Right renal pelvis (tissue), 4 donors: ENCODE data around the gene URB2. TPM values are rescaled to one million over a fixed set of nuclear protein-coding genes. Genes with fewer than 3 reads are reported as not detected.
A peak's percentile ranks its signal among the peaks of the same experiment; 100 is the strongest.

ENCODE experiments used
- DNase-seq, 4 donors: peaks; one replicate each; pipeline ENCODE4 v3.0.0-alpha.2; 2013; ENCODE audit warnings: low read depth in 4 of 4, low spot score in 3 of 4, missing footprints in 1 of 4
- polyA plus RNA-seq, 4 donors: library from polyadenylated mRNA; unstranded; fragments of 120-200 nt; gene quantifications; one replicate each; pipeline ENCODE4 v1.2.1, GENCODE V29; 2013; ENCODE audit not compliant: insufficient read length in 4 of 4

URB2 gene
- polyA plus RNA-seq, 4 donors, result 6.9 to 8.2 (median 7.9) TPM

DNA sequence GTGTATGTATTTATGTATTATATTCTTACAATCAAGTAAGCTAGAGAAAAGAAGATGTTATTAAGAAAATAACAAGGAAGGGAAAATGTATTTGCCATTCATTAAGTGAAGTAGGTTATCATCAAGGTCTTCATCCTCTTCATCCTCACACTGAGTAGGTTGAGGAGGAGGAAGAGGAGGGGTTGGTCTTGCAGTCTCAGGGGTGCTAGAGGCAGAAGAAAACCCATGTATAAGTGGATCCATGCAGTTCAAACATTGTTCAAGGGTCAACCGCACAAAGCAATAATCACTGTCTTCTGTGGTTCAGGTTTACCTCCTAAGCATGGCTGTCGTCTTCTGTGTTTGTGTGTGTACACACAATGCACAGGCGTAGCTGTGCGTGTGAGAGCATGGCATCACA lies 16.9 kb downstream of the URB2 start:
- no peak for DNase-seq

DNA sequence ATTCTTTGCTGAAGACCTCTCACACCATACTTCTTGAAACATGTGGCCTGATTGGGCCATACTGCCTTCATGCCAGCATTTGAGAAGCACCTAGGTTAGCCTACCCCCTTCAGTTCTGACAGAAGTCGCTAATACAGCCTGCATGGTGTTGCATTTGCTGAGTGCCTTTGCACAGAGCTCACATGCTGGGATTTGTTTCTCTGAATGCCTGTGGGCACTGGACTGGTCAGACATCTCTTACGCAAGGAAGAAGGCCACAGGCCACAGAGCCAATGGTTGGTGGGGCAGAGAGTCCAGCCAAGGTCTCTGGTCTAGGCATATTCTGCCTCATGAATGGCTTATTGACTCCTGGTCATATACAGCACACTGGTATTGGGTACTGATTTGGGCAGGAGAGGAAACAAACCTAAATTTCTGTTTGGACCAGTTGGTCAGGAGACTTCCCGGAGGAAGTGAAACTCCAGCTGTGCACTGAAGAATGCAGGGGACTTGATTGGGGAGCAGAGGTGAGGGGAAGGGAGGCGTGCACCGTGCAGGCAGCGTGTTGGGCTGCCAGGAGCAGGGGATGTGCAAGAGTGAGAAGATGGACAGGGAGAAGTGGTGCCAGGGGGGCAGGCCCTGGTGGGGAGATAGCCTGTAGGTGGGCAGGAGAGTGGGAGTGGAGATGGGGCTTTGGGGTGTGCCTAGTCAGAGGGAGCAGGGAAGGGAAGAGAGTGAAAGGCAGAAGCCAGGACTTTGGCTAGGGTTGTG lies 18.1 kb downstream of the URB2 start:
- DNase-seq, result no peak

DNA sequence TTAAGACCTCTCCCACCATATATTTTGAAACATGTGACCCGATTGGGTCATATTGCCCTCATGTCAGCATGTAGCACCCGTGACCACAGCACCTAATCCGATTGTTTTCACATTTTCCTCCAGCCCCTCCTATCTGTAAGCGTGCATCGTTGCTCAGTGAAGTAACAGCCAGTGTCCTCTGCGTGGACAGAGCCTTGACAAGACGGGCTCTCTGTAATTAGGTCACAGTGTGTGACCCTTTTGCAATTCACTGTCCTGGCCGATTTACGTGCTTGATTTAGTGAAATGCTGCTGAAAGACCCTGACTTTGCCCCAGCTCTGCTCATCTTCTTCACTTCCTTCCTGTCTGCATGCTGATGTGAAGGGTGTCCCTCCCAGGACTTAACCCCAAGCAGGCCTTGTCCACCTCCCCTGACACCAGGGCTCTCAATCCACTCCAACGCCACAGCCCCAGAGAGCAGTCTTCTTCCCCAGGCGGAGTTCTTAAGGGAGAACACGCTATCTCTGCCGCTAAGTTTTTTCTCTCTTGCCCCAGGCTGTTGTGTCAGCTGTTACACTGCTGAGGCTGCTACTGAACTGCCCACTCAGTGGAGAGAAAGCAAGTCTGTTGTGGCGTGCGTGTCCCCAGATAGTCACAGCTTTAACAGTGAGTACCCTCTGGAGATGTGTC lies 19.4 kb downstream of the URB2 start:
- DNase-seq, result no peak

DNA sequence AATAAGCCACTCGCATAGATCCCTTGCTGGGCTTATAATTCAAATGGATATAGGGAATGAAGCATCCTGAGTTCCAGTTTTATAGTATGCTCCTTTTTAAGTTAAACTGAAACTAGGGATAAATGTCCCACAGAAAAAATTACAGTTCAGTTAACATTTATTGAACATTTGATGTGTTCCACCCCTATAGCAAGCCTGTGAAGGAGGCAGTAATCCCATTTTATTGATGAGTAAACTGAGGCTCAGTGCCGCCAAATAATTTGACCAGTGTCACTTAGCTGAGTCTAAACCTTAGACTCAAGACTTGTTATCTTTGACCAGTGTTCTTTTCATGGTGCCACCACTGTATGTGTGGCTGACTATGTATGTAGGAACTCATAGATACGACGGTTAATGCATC lies 22.4 kb downstream of the URB2 start:
- no peak for DNase-seq

DNA sequence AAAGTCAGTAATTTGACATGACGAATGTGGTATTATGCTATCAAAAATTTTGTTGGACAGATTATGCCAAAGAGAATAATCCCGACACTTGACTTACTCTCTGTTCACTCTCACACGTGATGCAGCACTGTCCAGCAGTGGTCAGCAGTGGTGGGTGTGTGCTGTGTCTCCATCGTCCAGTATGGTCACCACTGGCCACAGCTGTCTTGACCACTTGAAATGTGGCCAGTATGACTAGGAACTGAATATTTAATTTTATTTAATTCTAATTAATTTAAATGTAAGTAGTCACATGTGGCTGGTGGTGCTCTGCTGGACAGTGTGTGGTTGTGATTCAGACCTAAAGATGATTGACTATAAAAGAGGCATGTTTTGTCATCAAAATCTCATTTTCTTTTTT lies 24.0 kb downstream of the URB2 start:
- DNase-seq, result no peak

DNA sequence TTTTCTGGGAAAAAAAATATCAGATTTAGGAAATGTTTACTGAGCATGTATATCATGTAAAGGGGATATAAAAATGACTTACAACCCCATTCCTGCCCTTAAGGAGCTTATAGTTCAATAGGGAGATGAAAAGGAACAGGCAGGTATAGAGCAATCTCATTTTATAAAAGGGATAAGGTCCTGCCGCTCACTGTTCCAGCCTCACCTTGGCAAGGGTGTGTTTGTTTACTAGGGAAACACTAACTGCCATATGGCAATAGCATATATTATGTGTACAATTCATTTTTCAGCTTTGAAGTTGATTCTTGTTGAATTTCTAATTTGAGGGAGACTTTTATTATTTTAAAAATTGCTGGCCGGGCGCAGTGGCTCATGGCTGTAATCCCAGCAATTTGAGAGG lies 25.5 kb downstream of the URB2 start:
- no peak for DNase-seq

DNA sequence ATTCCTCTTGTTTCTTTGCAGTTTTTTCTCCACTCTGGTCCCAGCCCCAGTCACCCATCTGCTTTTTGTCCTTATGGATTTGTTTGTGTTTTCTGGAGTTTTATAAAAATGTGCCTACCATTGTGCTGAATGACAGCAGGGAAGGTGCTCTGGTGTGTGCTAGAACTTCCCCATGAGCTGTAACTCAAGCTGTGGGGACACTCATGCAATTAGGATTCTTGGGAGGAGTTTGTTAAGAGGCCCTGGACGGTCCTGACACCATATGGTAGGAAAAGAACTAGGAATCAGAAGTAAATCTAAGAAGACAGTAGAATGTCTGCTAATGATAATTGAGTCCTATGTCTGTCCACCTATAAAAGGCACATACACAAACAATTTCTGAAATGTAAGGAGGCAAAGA lies 27.4 kb downstream of the URB2 start:
- no peak for DNase-seq

DNA sequence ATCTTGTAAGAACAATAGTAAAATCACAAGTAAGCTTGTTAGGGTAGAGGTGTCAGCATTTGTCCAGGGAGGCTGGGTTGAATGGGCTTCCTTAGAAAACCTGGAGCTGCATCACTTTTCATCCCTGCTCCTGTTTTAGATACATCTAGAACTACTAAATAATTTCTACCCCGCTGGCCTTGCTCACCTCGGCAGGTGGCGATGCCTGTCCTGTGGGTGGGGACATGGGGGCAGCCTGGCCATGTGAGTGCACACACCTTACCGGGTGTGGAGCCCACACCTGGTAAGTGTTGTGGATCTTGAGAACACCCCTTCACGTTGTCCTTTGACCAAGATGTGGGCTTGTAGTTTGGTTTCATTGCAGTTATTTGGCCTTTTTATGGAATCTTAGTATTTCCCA lies 29.7 kb downstream of the URB2 start:
- no peak for DNase-seq

DNA sequence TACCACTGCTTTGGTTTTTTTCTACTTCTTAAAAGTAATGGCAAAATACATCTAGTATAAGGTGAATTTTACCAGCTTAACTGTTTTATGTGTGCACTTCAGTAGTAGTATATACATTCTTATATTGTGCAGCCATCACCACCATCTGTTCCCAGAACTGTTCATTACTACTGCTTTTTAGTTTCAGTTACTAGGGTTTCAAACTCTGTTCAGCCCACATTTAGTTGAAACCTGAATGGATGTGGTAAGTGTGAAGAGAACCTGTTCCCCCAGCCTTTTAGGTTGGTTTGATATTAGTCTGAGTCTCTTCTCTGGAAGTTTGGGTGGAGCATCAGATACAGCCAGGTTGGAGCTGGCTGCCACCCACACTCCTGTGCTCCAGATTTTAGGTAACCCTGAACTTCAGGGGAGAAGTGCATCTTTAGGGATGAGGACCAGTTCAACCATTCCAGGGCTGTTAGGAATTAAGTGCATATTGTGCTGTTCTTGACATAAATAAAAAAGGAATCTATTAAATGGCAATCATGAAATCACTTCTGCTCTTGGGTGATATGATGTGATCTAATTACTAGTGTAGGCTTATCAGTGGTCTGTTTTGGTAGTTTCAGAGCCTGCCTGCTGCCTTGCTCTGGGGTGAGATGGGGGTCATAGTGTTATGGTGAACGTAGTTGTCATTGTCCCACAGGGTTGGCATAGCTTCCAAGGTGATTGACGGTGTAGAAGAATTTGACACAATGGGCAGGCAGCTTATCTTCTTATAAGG lies 32.1 kb downstream of the URB2 start:
- DNase-seq, result no peak

DNA sequence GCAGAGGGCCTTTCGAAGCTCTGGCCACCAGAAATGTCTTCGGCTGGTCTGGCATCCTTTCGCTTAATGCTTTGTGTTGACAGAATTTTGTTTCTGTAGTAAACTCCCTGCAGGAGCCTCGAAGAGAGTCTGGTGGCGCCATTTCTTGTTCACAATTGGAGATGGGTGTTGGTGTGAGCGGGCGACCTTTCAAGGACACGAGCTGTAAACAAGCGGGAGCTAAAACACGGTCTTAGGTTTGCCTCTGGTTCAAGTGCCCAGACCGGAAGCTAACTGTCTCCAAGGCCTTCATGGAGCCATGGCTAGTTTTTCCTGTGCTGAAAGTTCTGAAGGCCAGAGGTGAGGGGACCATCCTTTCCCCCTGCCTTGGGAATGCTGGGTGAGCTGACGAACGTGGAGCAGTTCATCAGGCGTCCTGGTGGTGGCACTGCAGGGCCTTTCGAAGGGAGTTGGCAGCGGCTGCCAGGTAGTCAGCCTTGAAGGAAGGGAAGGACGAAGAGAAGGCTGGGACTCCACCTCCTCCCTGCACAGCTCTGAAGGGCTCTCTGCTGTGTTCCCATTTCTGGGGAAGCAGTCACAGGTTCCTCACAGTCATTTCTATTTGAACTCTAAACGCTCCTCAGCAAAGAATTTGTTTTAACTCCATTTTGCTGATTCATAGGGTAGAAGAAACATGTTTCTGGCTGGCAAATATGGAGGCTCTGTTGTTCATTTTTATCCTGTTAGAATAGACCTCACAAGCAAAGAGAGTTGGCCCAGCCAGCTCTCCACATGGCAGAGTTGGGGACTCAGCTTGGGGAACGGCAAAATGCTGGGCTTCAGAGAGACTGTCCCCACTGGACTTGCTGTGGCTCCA lies 35.2 kb downstream of the URB2 start:
- DNase-seq, result peak; percentile 35 to 54 (median 44)

DNA sequence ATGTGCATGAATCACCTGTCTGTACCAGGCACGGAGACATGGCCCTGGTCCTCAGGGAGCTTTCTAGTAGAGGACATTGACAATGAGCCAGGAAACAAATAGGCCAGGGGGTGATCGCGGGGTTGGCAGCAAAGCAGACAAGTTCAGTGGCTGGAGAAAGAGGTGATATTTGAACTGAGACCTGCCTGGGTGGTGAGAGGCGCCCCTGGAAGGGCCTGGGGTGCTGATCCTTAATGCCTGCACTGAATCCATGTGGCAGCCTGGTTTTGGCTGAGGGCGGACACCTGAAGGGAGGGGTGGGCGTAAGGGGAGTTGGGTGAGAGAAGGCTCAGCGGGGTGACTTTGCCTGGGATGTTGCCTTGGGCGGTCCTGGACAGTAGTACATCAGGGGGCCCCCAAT lies 35.9 kb downstream of the URB2 start:
- DNase-seq, result no peak

DNA sequence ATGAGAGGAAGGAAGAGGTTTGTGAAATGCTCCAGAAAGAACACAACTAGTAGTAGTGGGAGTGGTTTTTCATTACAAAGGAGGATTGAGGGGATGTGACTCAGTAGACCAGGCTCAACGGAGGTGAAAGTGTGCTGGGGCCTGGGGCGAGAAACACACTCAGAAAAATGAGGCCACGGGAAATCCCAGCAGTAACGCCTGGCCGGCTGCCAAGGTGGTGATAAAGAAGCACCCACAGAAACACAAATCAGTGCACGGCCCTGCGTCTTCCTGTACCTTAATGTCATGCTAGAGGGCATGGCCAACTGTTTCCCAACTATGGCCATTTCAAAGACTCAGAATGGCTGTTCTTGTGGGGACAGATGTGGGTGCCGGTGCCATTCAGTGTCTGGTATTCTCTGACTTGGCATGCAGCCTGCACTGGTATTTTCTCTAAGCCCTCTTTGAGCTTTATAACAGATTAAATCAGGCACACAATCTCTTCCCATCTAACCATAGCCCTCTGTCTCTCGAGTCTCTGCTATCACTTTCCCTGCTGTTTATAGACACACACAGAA lies 38.2 kb downstream of the URB2 start:
- no peak for DNase-seq

DNA sequence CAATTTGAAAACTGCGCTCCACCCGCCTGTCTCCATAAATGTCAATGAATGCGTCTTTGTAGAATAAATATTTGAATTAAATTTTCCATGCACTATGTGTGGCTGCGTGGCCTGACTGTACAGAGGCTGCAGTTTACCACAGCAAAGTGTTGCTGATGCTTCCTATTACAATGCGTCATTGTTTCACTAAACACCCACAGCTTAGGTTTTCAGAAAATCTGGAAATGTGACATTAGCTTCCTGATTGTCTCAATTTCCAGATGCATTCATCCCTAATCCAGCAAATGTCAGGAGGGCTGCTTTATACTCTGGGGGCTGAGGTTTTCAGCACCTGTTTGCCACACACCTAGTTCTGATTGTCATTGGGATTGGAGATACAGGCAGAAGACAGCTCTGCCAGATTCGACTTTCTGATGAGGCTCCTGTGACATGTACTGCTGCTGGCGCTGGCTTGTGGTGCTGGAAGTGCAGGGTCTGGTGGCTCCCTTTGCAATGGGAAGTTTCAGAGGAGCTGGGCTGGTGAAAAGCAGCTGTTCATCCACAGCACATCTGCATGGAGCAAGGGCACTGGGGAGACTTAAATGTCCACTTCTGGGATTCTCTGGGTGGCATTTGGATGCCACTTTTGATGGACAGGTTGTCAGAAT lies 40.0 kb downstream of the URB2 start:
- DNase-seq, result no peak

DNA sequence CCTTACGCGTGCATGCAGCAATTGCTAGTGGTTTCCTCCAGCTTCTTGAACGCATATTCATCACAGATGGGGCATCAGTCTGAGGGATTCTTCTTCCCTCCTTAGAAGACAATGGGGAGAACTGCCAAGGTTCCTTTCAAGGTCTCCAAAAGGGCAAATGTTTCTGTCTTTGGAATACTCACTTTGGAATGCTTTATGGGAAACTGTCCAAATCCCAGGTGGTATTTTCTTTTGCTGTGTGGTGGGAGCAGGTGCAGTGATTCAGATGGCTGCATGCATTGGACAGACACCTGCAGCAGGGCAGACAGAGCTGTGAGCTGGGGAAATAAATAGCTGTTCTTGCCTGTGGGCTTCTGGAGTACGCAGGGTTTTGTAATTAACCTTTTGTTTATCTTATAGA lies 40.5 kb downstream of the URB2 start:
- DNase-seq, result no peak

DNA sequence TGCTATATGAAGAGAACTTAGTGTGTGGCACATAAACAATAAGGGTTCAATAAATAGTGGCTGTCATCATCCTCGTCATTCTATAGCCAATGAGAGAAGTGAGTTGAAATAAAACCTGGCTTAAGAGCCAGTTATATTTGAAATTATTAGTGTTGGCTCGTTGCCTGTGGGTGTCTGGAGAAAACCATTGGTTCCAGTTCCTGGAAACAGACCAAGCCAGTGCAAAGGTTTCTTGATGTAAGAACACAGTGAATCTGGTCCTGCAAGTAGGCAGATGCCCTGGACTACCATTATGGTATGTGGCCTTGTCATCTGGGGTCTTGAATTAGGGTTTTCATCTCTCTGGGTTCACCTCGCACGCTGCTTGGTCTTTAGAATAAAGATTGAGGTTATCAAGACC lies 43.3 kb downstream of the URB2 start:
- DNase-seq, result no peak

DNA sequence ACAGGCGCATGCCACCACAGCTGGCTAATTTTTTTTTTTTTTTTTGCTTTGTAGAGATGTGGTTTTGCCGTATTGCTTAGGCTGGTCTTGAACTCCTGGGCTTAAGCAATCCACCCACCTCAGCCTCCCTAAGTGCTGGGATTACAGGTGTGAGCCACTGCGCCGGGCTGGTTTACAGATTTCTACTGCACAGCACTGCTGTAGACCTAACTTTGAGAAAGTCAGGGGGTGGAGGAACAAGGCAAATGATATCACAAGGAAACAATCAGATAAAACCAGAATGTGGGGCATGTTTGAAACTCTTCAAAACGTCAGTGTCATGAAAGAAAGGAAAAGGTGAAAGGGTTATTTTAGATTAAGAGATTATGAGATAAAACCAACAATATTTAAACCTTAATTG lies 45.3 kb downstream of the URB2 start:
- no peak for DNase-seq

DNA sequence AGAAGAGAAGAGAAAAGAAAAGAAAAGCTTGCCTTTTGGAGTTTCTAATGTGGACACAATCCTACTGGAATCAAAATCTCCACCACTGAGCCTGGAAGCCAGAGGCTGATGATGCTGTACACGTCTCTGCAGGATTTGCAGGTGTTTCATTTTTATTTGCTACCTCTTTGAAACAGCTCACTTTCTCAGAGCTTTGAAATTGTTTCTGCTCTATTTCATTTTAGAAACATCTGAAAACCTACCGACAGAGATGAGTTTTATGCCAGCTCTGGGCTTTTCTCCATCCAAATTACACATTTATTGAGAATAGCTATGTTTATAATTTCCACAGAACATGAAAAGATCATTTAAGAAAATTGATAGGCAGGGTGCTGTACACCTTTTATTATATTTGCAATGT lies 46.2 kb downstream of the URB2 start:
- no peak for DNase-seq

DNA sequence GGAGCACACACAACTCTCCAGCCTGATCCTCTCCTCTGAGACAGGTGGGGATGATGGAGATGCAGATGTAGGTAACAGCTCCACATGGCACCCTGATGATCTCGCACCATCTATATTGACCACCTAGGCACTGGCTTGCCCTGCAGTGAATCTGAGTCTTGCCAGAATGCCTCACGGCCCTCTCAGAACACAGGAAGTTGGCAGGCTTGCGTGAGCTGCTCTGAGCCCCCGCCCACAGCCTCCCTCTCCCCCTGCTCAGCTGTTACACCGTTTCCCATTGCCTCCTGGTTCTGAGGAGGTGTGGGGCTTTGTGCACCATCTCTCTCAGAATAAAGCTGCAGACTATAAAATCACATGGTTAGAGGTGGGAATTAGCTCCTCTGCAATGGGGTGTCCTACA lies 48.0 kb downstream of the URB2 start:
- DNase-seq, result no peak

DNA sequence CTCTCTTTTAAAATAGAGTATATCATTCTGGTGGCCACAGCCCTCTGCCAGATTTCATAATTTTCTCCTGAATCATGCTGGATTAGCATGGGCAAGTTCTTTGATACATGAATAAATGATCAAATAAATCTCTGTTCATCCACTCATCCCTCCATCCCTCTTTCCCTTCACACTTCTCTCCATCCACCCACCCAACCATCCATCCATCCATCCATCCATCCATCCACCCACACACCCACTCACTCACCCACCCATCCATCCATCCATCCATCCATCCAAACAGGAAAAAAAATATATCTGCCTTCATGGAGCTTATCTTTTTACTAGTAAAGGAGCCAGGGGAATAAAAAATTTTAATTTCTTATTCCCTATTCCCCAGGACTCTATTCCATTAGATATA lies 49.3 kb downstream of the URB2 start:
- no peak for DNase-seq

DNA sequence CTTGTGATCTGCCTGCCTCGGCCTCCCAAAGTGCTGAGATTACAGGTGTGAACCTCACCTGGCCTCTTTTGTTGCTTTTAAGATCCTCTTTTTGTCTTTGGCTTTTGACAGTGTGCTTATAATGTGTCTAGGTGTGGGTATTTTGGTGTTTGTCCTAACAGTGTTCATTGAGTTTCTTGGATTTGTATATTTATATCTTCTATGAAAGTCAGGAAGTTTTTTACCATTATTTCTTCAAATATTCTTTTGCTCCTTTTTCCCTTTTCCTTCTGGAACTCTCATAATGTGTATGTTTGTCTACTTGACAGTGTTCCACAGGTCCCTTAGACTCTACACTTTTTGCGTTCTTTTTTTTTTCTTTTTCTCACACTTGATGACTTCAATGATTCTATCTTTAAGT lies 59.1 kb downstream of the URB2 start:
- DNase-seq, result no peak
